ENCODE measurements around the gene CES3.

CES3 gene, protein sequence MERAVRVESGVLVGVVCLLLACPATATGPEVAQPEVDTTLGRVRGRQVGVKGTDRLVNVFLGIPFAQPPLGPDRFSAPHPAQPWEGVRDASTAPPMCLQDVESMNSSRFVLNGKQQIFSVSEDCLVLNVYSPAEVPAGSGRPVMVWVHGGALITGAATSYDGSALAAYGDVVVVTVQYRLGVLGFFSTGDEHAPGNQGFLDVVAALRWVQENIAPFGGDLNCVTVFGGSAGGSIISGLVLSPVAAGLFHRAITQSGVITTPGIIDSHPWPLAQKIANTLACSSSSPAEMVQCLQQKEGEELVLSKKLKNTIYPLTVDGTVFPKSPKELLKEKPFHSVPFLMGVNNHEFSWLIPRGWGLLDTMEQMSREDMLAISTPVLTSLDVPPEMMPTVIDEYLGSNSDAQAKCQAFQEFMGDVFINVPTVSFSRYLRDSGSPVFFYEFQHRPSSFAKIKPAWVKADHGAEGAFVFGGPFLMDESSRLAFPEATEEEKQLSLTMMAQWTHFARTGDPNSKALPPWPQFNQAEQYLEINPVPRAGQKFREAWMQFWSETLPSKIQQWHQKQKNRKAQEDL

GRCh38 chr16:66961065-66961744 lies at the start of gene CES3:
Gene CES3, plus strand, starts transcription at chr16:66961266. Its CDS starts 42 bp downstream, at chr16:66961308.
- H3K4me3 ChIP-seq (ENCODE audit: low read length in 2 of 2), result no peak within 1 kb of the TSS
- no peak within 1 kb of the TSS for H3K9ac ChIP-seq (ENCODE audit: low read length in 2 of 2)
- no peak within 1 kb of the TSS for H3K27ac ChIP-seq (ENCODE audit: low read length)
- H3K9me3 ChIP-seq (ENCODE audit: control insufficient read depth in 2 of 2, low read length in 2 of 2), result no peaks in the 10 kb centered on the region
- no peaks in the 10 kb centered on the region for H3K36me3 ChIP-seq (ENCODE audit: control insufficient read depth in 2 of 2, insufficient read depth in 2 of 2, low read length in 2 of 2)
- peaks cover 0 to 3% of the 10 kb centered on the region in 2 donors for H3K27me3 ChIP-seq (ENCODE audit: control insufficient read depth in 1 of 2, insufficient read depth in 2 of 2, low read length in 2 of 2)
- H3K4me1 ChIP-seq (ENCODE audit: control insufficient read depth, insufficient read depth, low read length), result no peaks in the 10 kb centered on the region

DNA sequence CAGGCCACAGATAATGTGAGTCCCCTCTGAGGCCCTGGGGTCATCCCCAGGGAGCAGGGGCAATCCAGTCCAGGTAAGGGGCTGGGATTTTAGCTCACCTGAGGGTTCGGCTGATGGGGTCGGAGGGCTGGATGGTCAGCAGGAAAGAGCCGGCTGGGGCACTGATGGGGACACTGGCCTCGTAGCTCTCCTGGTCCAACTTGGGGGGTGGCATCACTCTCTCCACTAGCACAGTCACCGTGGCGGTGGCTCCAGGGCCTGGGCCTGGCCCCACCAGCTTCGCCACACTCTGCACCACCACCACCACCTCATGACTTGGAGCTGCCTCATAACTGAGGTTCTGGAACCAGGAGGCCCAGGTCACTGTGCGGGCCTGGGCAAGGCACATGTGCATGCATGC lies 49.3 kb upstream of the CES3 start:
- no peaks in the 10 kb centered on the region for H3K4me1 ChIP-seq (ENCODE audit: control insufficient read depth, insufficient read depth, low read length)
- H3K9me3 ChIP-seq (ENCODE audit: control insufficient read depth in 2 of 2, low read length in 2 of 2), result no peaks in the 10 kb centered on the region
- H3K4me3 ChIP-seq (ENCODE audit: low read length in 2 of 2), result no peak overlapping the region
- no peaks in the 10 kb centered on the region for H3K27me3 ChIP-seq (ENCODE audit: control insufficient read depth in 1 of 2, insufficient read depth in 2 of 2, low read length in 2 of 2)
- no peak overlapping the region for H3K27ac ChIP-seq (ENCODE audit: low read length)
- no peak overlapping the region for H3K9ac ChIP-seq (ENCODE audit: low read length in 2 of 2)
- H3K36me3 ChIP-seq (ENCODE audit: control insufficient read depth in 2 of 2, insufficient read depth in 2 of 2, low read length in 2 of 2), result no peaks in the 10 kb centered on the region

- Histone ChIP-seq H3K9me3 (ENCODE audit: control insufficient read depth in 2 of 2, low read length in 2 of 2) (no peaks in the 10 kb centered on the region), H3K27ac (ENCODE audit: low read length) (no peak overlapping the region), H3K36me3 (ENCODE audit: control insufficient read depth in 2 of 2, insufficient read depth in 2 of 2, low read length in 2 of 2) (no peaks in the 10 kb centered on the region), H3K4me1 (ENCODE audit: control insufficient read depth, insufficient read depth, low read length) (no peaks in the 10 kb centered on the region), H3K9ac (ENCODE audit: low read length in 2 of 2) (no peak overlapping the region), H3K4me3 (ENCODE audit: low read length in 2 of 2) (no peak overlapping the region), H3K27me3 (ENCODE audit: control insufficient read depth in 1 of 2, insufficient read depth in 2 of 2, low read length in 2 of 2) (no peaks in the 10 kb centered on the region)
These were observed 48.0 kb upstream of the CES3 start for GRCh38 chr16:66913081-66913480.

GRCh38 chr16:66913711-66914110 lies 47.4 kb upstream of the CES3 start:
- Histone ChIP-seq H3K27me3 (ENCODE audit: control insufficient read depth in 1 of 2, insufficient read depth in 2 of 2, low read length in 2 of 2) (no peaks in the 10 kb centered on the region), H3K4me3 (ENCODE audit: low read length in 2 of 2) (no peak overlapping the region), H3K27ac (ENCODE audit: low read length) (no peak overlapping the region), H3K4me1 (ENCODE audit: control insufficient read depth, insufficient read depth, low read length) (no peaks in the 10 kb centered on the region), H3K36me3 (ENCODE audit: control insufficient read depth in 2 of 2, insufficient read depth in 2 of 2, low read length in 2 of 2) (no peaks in the 10 kb centered on the region), H3K9ac (ENCODE audit: low read length in 2 of 2) (no peak overlapping the region), H3K9me3 (ENCODE audit: control insufficient read depth in 2 of 2, low read length in 2 of 2) (no peaks in the 10 kb centered on the region)

GRCh38 chr16:66914541-66914940 lies 46.5 kb upstream of the CES3 start:
- H3K27me3 ChIP-seq (ENCODE audit: control insufficient read depth in 1 of 2, insufficient read depth in 2 of 2, low read length in 2 of 2), result no peaks in the 10 kb centered on the region
- H3K36me3 ChIP-seq (ENCODE audit: control insufficient read depth in 2 of 2, insufficient read depth in 2 of 2, low read length in 2 of 2), result no peaks in the 10 kb centered on the region
- H3K9me3 ChIP-seq (ENCODE audit: control insufficient read depth in 2 of 2, low read length in 2 of 2), result no peaks in the 10 kb centered on the region
- H3K4me1 ChIP-seq (ENCODE audit: control insufficient read depth, insufficient read depth, low read length), result peaks cover 6% of the 10 kb centered on the region
- H3K4me3 ChIP-seq (ENCODE audit: low read length in 2 of 2), result no peak overlapping the region
- H3K9ac ChIP-seq (ENCODE audit: low read length in 2 of 2), result no peak overlapping the region
- no peak overlapping the region for H3K27ac ChIP-seq (ENCODE audit: low read length)

- Histone ChIP-seq H3K9me3 (ENCODE audit: control insufficient read depth in 2 of 2, low read length in 2 of 2) (no peaks in the 10 kb centered on the region), H3K27ac (ENCODE audit: low read length) (no peak overlapping the region), H3K36me3 (ENCODE audit: control insufficient read depth in 2 of 2, insufficient read depth in 2 of 2, low read length in 2 of 2) (no peaks in the 10 kb centered on the region), H3K27me3 (ENCODE audit: control insufficient read depth in 1 of 2, insufficient read depth in 2 of 2, low read length in 2 of 2) (no peaks in the 10 kb centered on the region), H3K9ac (ENCODE audit: low read length in 2 of 2) (no peak overlapping the region), H3K4me1 (ENCODE audit: control insufficient read depth, insufficient read depth, low read length) (peaks cover 11% of the 10 kb centered on the region), H3K4me3 (ENCODE audit: low read length in 2 of 2) (no peak overlapping the region)
These were observed 46.0 kb upstream of the CES3 start for GRCh38 chr16:66915041-66915440.

- Histone ChIP-seq H3K9ac (ENCODE audit: low read length in 2 of 2) (no peak overlapping the region), H3K4me3 (ENCODE audit: low read length in 2 of 2) (no peak overlapping the region), H3K4me1 (ENCODE audit: control insufficient read depth, insufficient read depth, low read length) (peaks cover 25% of the 10 kb centered on the region), H3K27me3 (ENCODE audit: control insufficient read depth in 1 of 2, insufficient read depth in 2 of 2, low read length in 2 of 2) (no peaks in the 10 kb centered on the region), H3K9me3 (ENCODE audit: control insufficient read depth in 2 of 2, low read length in 2 of 2) (no peaks in the 10 kb centered on the region), H3K36me3 (ENCODE audit: control insufficient read depth in 2 of 2, insufficient read depth in 2 of 2, low read length in 2 of 2) (peaks cover 2 to 4% of the 10 kb centered on the region in 2 donors), H3K27ac (ENCODE audit: low read length) (no peak overlapping the region)
These were observed 44.5 kb upstream of the CES3 start for GRCh38 chr16:66916518-66916917.

DNA sequence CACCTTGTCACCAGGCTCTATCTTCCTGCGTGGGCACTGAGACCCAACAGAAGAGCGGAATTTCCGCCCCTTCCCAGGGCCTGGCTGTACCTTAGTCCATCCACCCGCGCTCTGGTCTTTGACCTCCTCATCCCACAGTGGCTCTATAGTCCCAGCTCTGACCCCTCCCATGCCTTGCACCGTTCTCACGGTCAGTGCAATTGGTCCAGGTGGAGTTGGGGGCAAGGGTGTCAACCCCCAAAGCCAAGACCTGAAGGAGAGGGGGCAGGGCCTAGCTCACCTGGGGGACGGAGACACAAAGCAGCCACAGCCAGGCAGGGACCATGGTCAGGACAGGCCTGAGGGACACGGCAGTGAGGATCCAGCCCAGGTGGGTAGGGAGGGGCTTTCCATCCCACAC lies 43.3 kb upstream of the CES3 start:
- Histone ChIP-seq H3K4me3 (ENCODE audit: low read length in 2 of 2) (no peak overlapping the region), H3K27ac (ENCODE audit: low read length) (no peak overlapping the region), H3K9ac (ENCODE audit: low read length in 2 of 2) (no peak overlapping the region), H3K27me3 (ENCODE audit: control insufficient read depth in 1 of 2, insufficient read depth in 2 of 2, low read length in 2 of 2) (no peaks in the 10 kb centered on the region), H3K36me3 (ENCODE audit: control insufficient read depth in 2 of 2, insufficient read depth in 2 of 2, low read length in 2 of 2) (peaks cover 4 to 5% of the 10 kb centered on the region in 2 donors), H3K9me3 (ENCODE audit: control insufficient read depth in 2 of 2, low read length in 2 of 2) (no peaks in the 10 kb centered on the region), H3K4me1 (ENCODE audit: control insufficient read depth, insufficient read depth, low read length) (peaks cover 35% of the 10 kb centered on the region)

GRCh38 chr16:66918355-66918754 lies 42.7 kb upstream of the CES3 start:
- H3K4me1 ChIP-seq (ENCODE audit: control insufficient read depth, insufficient read depth, low read length), result peaks cover 41% of the 10 kb centered on the region
- H3K4me3 ChIP-seq (ENCODE audit: low read length in 2 of 2), result no peak overlapping the region
- H3K27ac ChIP-seq (ENCODE audit: low read length), result no peak overlapping the region
- H3K9me3 ChIP-seq (ENCODE audit: control insufficient read depth in 2 of 2, low read length in 2 of 2), result no peaks in the 10 kb centered on the region
- no peak overlapping the region for H3K9ac ChIP-seq (ENCODE audit: low read length in 2 of 2)
- no peaks in the 10 kb centered on the region for H3K27me3 ChIP-seq (ENCODE audit: control insufficient read depth in 1 of 2, insufficient read depth in 2 of 2, low read length in 2 of 2)
- peaks cover 4 to 5% of the 10 kb centered on the region in 2 donors for H3K36me3 ChIP-seq (ENCODE audit: control insufficient read depth in 2 of 2, insufficient read depth in 2 of 2, low read length in 2 of 2)

GRCh38 chr16:66918803-66919568 lies 42.1 kb upstream of the CES3 start, which contains the start of gene CDH16:
Gene CDH16, minus strand, starts transcription at chr16:66918885. Its CDS starts 820 bp downstream, at chr16:66918065.
- Histone ChIP-seq H3K9ac (ENCODE audit: low read length in 2 of 2) (no peak within 1 kb of the TSS), H3K9me3 (ENCODE audit: control insufficient read depth in 2 of 2, low read length in 2 of 2) (no peaks in the 10 kb centered on the region), H3K27me3 (ENCODE audit: control insufficient read depth in 1 of 2, insufficient read depth in 2 of 2, low read length in 2 of 2) (no peaks in the 10 kb centered on the region), H3K4me1 (ENCODE audit: control insufficient read depth, insufficient read depth, low read length) (peaks cover 48% of the 10 kb centered on the region), H3K4me3 (ENCODE audit: low read length in 2 of 2) (no peak within 1 kb of the TSS), H3K36me3 (ENCODE audit: control insufficient read depth in 2 of 2, insufficient read depth in 2 of 2, low read length in 2 of 2) (peaks cover 4 to 6% of the 10 kb centered on the region in 2 donors), H3K27ac (ENCODE audit: low read length) (no peak within 1 kb of the TSS)
